ENCODE data around the gene TRUB2.

The TRUB2 gene

GRCh38 chr9:128266868-128267590 is 55.2 kb downstream of the TRUB2 start:
- DNase-seq (ENCODE audit: low spot score): no peak

- no peak for DNase-seq (ENCODE audit: low spot score)
These were observed 56.8 kb downstream of the TRUB2 start for GRCh38 chr9:128265348-128265847.

- DNase-seq (ENCODE audit: low spot score): no peak
These were observed 59.6 kb downstream of the TRUB2 start for GRCh38 chr9:128262687-128263086.

- DNase-seq (ENCODE audit: low spot score): no peak
These were observed 61.9 kb downstream of the TRUB2 start for GRCh38 chr9:128260340-128260739.

- no peak for DNase-seq (ENCODE audit: low spot score)
These were observed 63.1 kb downstream of the TRUB2 start for GRCh38 chr9:128259156-128259555.

- DNase-seq (ENCODE audit: low spot score): no peak
These were observed 63.9 kb downstream of the TRUB2 start for GRCh38 chr9:128258326-128258725.

GRCh38 chr9:128257907-128258306 is 64.3 kb downstream of the TRUB2 start:
- DNase-seq (ENCODE audit: low spot score): no peak

- no peak for DNase-seq (ENCODE audit: low spot score)
These were observed 65.0 kb downstream of the TRUB2 start for GRCh38 chr9:128257086-128257825.
